ENCODE results near the gene GPR55.

- no peak for TF ChIP-seq CTCF (IDR thresholded peaks at IDR 0.05)
- TF ChIP-seq EZH2 (IDR thresholded peaks at IDR 0.05; ENCODE audit: borderline replicate concordance, insufficient read depth, low read depth, low read length, poor library complexity, severe bottlenecking), result no peak
Observed at GRCh38 chr2:230901006-230901405, 24.0 kb downstream of the GPR55 start.

Measured in B cell (primary cell).